Nephron progenitor cell (in vitro differentiated cells): ENCODE results near the gene FOXA3.

Experiments used
- DNase-seq: peaks from one replicate; pipeline ENCODE4 v3.0.0; 2021
- H3K27ac Mint-ChIP-seq: 2 replicates; pipeline ENCODE4 v1.8.0; 2021; ENCODE audit warnings: mild to moderate bottlenecking, moderate library complexity, mixed read lengths
- H3K27me3 Mint-ChIP-seq: 2 replicates; pipeline ENCODE4 v1.8.0; 2021; ENCODE audit warnings: mild to moderate bottlenecking, low read depth, mixed read lengths; ENCODE audit not compliant: poor library complexity
- H3K36me3 Mint-ChIP-seq: 2 replicates; pipeline ENCODE4 v1.8.0; 2021; ENCODE audit warnings: low read depth, mixed read lengths
- H3K4me1 Mint-ChIP-seq: 2 replicates; pipeline ENCODE4 v1.8.0; 2021; ENCODE audit warnings: mixed read lengths
- H3K4me3 Mint-ChIP-seq: 2 replicates; pipeline ENCODE4 v1.8.0; 2021; ENCODE audit warnings: mild to moderate bottlenecking, moderate library complexity, mixed read lengths
- H3K9me3 Mint-ChIP-seq: 2 replicates; pipeline ENCODE4 v1.8.0; 2021; ENCODE audit warnings: mild to moderate bottlenecking, moderate library complexity, mixed read lengths
- TF ChIP-seq, protein P1 (sequence below): fragments of 200-600 bp; sonication (generic); IDR thresholded peaks from 2 replicates; pipeline ENCODE4 v1.5.0; 2021; ENCODE audit warnings: antibody characterized with exemption

FOXA3 gene

DNA sequence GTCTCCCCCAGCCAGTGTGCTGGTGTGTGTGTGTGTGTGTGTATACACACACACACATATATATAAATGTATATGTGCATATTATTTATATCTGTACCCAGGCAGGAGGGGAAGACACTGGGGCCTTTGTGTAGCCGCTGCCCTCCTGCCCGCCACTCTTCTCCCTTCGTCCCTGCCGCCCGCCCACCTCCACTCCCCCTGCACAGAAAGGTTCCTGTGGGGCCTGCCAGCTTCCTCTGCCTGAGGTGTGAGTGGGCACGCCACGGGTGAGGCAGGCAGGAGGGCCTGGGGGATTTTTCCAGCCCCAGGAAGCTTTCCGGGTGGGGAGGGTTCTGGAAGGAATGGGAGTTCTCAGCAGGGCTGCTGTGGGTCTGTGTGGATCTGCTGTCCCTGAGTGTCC lies 14.9 kb downstream of the FOXA3 start:
- peaks cover 5% of the 10 kb centered on the region for H3K36me3 Mint-ChIP-seq
- H3K9me3 Mint-ChIP-seq = no peaks in the 10 kb centered on the region
- peaks cover 4% of the 10 kb centered on the region for H3K27me3 Mint-ChIP-seq
- no peak for DNase-seq
- H3K4me1 Mint-ChIP-seq = peaks cover 72% of the 10 kb centered on the region
- TF ChIP-seq, protein P1, sequence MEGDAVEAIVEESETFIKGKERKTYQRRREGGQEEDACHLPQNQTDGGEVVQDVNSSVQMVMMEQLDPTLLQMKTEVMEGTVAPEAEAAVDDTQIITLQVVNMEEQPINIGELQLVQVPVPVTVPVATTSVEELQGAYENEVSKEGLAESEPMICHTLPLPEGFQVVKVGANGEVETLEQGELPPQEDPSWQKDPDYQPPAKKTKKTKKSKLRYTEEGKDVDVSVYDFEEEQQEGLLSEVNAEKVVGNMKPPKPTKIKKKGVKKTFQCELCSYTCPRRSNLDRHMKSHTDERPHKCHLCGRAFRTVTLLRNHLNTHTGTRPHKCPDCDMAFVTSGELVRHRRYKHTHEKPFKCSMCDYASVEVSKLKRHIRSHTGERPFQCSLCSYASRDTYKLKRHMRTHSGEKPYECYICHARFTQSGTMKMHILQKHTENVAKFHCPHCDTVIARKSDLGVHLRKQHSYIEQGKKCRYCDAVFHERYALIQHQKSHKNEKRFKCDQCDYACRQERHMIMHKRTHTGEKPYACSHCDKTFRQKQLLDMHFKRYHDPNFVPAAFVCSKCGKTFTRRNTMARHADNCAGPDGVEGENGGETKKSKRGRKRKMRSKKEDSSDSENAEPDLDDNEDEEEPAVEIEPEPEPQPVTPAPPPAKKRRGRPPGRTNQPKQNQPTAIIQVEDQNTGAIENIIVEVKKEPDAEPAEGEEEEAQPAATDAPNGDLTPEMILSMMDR = no peak
- no peak overlapping the region for H3K27ac Mint-ChIP-seq
- H3K4me3 Mint-ChIP-seq = no peak overlapping the region

DNA sequence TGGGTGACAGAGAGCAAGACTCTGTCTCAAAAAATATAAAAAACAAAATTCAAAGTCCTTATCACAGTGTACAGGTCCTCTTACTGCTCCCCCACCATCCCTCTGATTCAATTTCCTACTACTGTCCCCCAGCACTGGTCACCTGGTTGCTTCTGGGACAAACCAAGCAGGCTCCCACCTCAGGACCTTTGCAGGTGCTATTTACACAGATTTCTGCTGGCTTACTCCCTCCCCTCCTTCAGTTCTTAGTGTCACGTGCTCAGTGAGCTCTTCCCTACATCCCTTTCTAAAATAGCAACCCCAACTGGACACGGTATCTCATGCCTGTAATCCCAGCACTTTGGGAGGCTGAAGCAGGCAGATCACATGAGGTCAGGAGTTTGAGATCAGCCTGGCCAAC lies 15.8 kb downstream of the FOXA3 start:
- Mint-ChIP-seq H3K9me3 (no peaks in the 10 kb centered on the region), H3K4me3 (no peak overlapping the region), H3K4me1 (peaks cover 65% of the 10 kb centered on the region), H3K36me3 (peaks cover 5% of the 10 kb centered on the region), H3K27me3 (peaks cover 4% of the 10 kb centered on the region), H3K27ac (no peak overlapping the region)
- TF ChIP-seq, protein P1 = no peak
- DNase-seq = no peak

DNA sequence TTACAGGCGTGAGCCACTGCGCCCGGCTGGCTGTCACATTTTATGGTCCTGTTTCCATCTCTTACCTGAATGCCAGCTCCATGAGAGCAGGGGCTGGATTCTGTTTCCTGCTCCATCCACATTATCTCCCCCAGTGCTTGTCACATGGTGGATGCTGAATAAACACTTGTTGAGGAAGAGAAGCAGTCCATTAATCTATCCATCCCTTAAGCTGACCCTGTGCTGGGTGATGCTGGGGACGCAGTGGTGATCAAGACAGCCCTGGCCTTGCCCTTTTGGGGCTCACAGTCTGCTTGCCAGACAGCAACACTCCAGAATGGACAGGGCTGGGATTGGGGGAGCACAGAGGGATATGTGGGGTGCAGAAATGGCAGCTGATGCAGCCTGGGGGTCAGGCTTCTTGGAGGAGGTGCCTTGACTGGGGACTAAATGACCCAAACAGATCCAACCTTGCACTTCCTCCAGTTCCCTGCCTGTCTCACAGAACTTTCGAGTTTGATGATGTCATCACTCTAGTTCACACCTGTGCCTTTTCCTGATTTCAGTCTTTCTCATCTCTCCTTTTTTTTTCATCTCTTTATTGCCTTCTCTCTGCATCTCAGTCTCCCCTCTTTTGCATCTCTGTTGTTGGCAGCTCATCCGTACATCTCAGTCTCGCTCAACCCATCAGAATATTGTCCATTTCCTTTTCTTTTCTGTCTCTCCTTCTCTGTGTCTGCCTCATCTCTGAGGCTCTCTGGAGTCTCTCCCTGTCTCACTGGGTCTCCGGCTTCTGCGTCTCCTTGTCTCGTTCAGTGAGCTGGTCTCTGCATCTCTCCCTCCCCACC lies 17.2 kb downstream of the FOXA3 start:
- no peaks in the 10 kb centered on the region for H3K9me3 Mint-ChIP-seq
- TF ChIP-seq, protein P1 = no peak
- no peak overlapping the region for H3K4me3 Mint-ChIP-seq
- peaks cover 53% of the 10 kb centered on the region for H3K4me1 Mint-ChIP-seq
- no peak for DNase-seq
- H3K36me3 Mint-ChIP-seq = peaks cover 5% of the 10 kb centered on the region
- H3K27me3 Mint-ChIP-seq = peaks cover 4% of the 10 kb centered on the region
- no peak overlapping the region for H3K27ac Mint-ChIP-seq

- Mint-ChIP-seq H3K9me3 (no peaks in the 10 kb centered on the region), H3K27ac (no peak overlapping the region), H3K4me3 (no peak overlapping the region), H3K36me3 (peaks cover 5% of the 10 kb centered on the region), H3K4me1 (peaks cover 49% of the 10 kb centered on the region), H3K27me3 (peaks cover 4% of the 10 kb centered on the region)
- TF ChIP-seq, protein P1 = no peak
- DNase-seq = no peak
Measured at GRCh38 chr19:45881909-45882528, 17.9 kb downstream of the FOXA3 start.

DNA sequence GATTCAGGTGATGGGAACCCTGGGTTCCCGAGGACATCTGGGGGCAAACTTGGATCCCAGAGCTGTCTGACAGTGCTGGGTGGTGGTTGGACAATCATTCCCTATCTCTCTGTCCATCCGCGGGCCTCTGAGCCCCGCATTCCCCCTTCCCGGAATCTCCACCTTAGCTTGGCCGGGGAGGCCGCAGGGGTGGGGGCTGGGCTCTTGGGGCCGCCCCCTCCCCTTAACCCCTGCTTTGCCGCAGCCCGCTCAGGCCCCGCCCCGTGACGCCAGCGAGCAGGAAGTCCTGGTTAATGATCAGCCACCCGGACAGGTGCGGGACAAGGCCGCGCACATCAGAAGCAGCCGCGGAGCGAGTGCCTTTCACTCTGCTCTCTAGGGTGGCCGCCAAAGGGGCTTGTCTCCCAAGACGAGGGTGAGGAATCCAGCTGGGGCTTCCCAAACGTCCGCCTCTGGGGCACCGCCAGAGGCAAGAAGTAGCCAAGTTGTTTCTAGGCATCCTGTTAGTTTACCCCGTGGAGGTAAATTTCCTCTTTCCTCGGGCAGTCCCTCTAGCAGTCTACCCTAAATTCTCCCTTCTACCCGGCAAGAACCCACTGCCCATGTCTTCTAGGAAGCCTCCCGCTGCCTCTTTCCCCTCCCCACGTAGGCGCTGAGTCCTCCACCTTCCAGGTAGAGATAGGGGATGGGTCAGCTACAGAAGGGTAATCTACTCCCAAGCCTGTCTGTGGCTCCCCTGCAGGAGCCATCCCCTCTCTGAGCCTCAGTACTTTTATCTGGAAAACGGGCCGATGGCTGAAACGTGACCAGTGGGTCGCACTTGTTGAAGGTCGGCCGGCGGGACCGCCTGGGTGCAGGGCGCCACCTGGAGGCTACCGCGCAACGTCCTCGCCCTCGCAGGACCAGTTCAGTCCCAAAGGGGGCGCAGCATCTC lies 18.8 kb downstream of the FOXA3 start:
- peak; percentile 87 for DNase-seq
- Mint-ChIP-seq H3K9me3 (no peaks in the 10 kb centered on the region), H3K36me3 (peaks cover 5% of the 10 kb centered on the region), H3K27me3 (peaks cover 4% of the 10 kb centered on the region), H3K27ac (peak overlapping the region; percentile 60), H3K4me3 (peak overlapping the region; percentile 77), H3K4me1 (peaks cover 44% of the 10 kb centered on the region)
- TF ChIP-seq, protein P1 = peak; percentile 84
